ENCODE measurements around the gene SUPT3H. TPM values are rescaled to one million over a fixed set of nuclear protein-coding genes. Genes with fewer than 3 reads are reported as not detected.

Gene SUPT3H
- total and polyA plus RNA-seq, 2 of the 13 experiments (the other 11 are each of a cell fraction or from before 2014, with no cell fraction given), result 11.9 to 36.1 TPM

- TF ChIP-seq, protein P1, sequence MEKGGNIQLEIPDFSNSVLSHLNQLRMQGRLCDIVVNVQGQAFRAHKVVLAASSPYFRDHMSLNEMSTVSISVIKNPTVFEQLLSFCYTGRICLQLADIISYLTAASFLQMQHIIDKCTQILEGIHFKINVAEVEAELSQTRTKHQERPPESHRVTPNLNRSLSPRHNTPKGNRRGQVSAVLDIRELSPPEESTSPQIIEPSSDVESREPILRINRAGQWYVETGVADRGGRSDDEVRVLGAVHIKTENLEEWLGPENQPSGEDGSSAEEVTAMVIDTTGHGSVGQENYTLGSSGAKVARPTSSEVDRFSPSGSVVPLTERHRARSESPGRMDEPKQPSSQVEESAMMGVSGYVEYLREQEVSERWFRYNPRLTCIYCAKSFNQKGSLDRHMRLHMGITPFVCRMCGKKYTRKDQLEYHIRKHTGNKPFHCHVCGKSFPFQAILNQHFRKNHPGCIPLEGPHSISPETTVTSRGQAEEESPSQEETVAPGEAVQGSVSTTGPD (CRISPR knock-in tag; IDR thresholded peaks at IDR 0.05), result no peak
- TF ChIP-seq THRA (CRISPR knock-in tag; IDR thresholded peaks at IDR 0.05; ENCODE audit: borderline replicate concordance), result no peak
- TF ChIP-seq, protein P2, sequence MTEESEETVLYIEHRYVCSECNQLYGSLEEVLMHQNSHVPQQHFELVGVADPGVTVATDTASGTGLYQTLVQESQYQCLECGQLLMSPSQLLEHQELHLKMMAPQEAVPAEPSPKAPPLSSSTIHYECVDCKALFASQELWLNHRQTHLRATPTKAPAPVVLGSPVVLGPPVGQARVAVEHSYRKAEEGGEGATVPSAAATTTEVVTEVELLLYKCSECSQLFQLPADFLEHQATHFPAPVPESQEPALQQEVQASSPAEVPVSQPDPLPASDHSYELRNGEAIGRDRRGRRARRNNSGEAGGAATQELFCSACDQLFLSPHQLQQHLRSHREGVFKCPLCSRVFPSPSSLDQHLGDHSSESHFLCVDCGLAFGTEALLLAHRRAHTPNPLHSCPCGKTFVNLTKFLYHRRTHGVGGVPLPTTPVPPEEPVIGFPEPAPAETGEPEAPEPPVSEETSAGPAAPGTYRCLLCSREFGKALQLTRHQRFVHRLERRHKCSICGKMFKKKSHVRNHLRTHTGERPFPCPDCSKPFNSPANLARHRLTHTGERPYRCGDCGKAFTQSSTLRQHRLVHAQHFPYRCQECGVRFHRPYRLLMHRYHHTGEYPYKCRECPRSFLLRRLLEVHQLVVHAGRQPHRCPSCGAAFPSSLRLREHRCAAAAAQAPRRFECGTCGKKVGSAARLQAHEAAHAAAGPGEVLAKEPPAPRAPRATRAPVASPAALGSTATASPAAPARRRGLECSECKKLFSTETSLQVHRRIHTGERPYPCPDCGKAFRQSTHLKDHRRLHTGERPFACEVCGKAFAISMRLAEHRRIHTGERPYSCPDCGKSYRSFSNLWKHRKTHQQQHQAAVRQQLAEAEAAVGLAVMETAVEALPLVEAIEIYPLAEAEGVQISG (CRISPR knock-in tag; IDR thresholded peaks at IDR 0.05), result no peak
- TF ChIP-seq NAIF1 (CRISPR knock-in tag; IDR thresholded peaks at IDR 0.05; ENCODE audit: borderline replicate concordance), result no peak
- TF ChIP-seq KDM2A (CRISPR knock-in tag; IDR thresholded peaks at IDR 0.05; ENCODE audit: borderline replicate concordance, low read depth), result no peak
- TF ChIP-seq MEF2D (CRISPR knock-in tag; IDR thresholded peaks at IDR 0.05), result no peak
- no peak for TF ChIP-seq NCOR1 (IDR thresholded peaks at IDR 0.05; ENCODE audit: borderline replicate concordance, low read length)
- TF ChIP-seq CREB1 (IDR thresholded peaks at IDR 0.05), result no peak
- no peak for TF ChIP-seq CREB1 (CRISPR knock-in tag; IDR thresholded peaks at IDR 0.05)
- TF ChIP-seq CAMTA2 (CRISPR knock-in tag; IDR thresholded peaks at IDR 0.05; ENCODE audit: borderline replicate concordance), result no peak
- no peak for TF ChIP-seq KLF11 (CRISPR knock-in tag; IDR thresholded peaks at IDR 0.05)
- no peak for TF ChIP-seq SIX1 (CRISPR knock-in tag; IDR thresholded peaks at IDR 0.05; ENCODE audit: borderline replicate concordance)
- no peak for TF ChIP-seq TMF1 (CRISPR knock-in tag; IDR thresholded peaks at IDR 0.05; ENCODE audit: low read depth)
- TF ChIP-seq ZKSCAN5 (CRISPR knock-in tag; IDR thresholded peaks at IDR 0.05), result peak; percentile 92
- no peak for TF ChIP-seq TFE3 (CRISPR knock-in tag; IDR thresholded peaks at IDR 0.05)
- TF ChIP-seq CEBPB (IDR thresholded peaks at IDR 0.05; ENCODE audit: borderline replicate concordance, low read depth, low read length), result peak; percentile 38; the same call in 1 of the 2 replicates
- no peak for TF ChIP-seq ZNF784 (CRISPR knock-in tag; IDR thresholded peaks at IDR 0.05; ENCODE audit: borderline replicate concordance)
- no peak for TF ChIP-seq STAT5B (CRISPR knock-in tag; IDR thresholded peaks at IDR 0.05)
- no peak for TF ChIP-seq ZNF34 (CRISPR knock-in tag; IDR thresholded peaks at IDR 0.05; ENCODE audit: borderline replicate concordance)
- TF ChIP-seq ETV5 (CRISPR knock-in tag; IDR thresholded peaks at IDR 0.05; ENCODE audit: borderline replicate concordance), result peak; percentile 55; the same call in 1 of the 2 replicates
Observed at GRCh38 chr6:45185403-45186251, 192.1 kb downstream of the SUPT3H start (continued).

Data from HepG2 (cell line).